C4-2B (cell line): ENCODE results near the gene IL6.

Experiments
- CTCF ChIP-seq: fragments of 450-650 bp; conservative IDR thresholded peaks from 2 replicates; pipeline ENCODE4 v1.5.1; 2017; ENCODE audit warnings: mild to moderate bottlenecking
- ZFX ChIP-seq: fragments of 450-650 bp; IDR thresholded peaks from 2 replicates; pipeline ENCODE4 v1.6.1; 2017

DNA sequence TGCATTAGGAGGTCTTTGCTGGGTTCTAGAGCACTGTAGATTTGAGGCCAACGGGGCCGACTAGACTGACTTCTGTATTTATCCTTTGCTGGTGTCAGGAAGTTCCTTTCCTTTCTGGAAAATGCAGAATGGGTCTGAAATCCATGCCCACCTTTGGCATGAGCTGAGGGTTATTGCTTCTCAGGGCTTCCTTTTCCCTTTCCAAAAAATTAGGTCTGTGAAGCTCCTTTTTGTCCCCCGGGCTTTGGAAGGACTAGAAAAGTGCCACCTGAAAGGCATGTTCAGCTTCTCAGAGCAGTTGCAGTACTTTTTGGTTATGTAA, 675 bp downstream of the IL6 start:
- TF ChIP-seq CTCF (no peak), ZFX (no peak)
